ENCODE results near the gene TRIP12. TPM values are rescaled to one million over a fixed set of nuclear protein-coding genes. Genes with fewer than 3 reads are reported as not detected.
A peak's percentile ranks its signal among the peaks of the same experiment; 100 is the strongest.

The TRIP12 gene
- polyA plus RNA-seq, 3 donors, result 22.2 to 56.7 (median 44.0) TPM

DNA sequence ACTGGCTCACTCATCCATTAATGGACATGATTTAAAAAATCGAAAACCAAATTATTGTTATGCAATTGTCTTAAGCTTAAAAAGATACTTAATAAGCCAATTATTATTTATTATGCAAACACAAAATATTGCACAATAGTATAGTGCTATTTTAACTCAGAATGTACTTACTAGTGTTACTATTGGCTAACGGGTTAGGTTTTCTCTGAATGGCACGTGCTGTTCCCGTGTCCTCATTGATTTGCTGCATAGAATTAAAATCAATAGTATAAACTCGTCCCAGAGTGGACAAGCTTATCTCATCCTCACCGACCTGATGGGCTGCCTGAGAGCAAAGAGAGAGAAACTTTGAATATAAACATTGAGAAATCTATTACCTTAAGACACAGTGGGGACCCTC lies 116.2 kb downstream of the TRIP12 start:
- H3K4me1 ChIP-seq (ENCODE audit: control insufficient read depth in 1 of 2, insufficient read depth in 2 of 2, low read length in 2 of 2), result no peaks in the 10 kb centered on the region
- intact Hi-C loops (cut with micrococcal nuclease), result loop anchor here in 1 of 2 donors (10.0 kb wide), 1 partner anchor 1279 kb away; no protein-coding TSS in a partner anchor
- H3K79me2 ChIP-seq (ENCODE audit: insufficient read depth, low read length), result no peaks in the 10 kb centered on the region
- H3K27me3 ChIP-seq (ENCODE audit: control insufficient read depth in 2 of 2, insufficient read depth in 2 of 2, low read length in 2 of 2), result no peaks in the 10 kb centered on the region
- H3K9me3 ChIP-seq (replicated peaks in 1 of 2; ENCODE audit: control insufficient read depth in 1 of 2, insufficient read depth in 1 of 2, low read length in 2 of 2), result no peaks in the 10 kb centered on the region
- H3K36me3 Mint-ChIP-seq, result peaks cover 83 to 89% of the 10 kb centered on the region in 2 donors
- no peak for DNase-seq
- H3K27me3 Mint-ChIP-seq (ENCODE audit: low read depth in 3 of 3), result peaks cover 0 to 1% (median 0%) of the 10 kb centered on the region in 3 donors
- H3K4me3 Mint-ChIP-seq, result no peak overlapping the region
- no peak overlapping the region for H3K27ac ChIP-seq (ENCODE audit: low read depth in 1 of 2, low read length in 2 of 2)
- H3K4me2 ChIP-seq (replicated peaks; ENCODE audit: extremely low read depth, low read length, poor library complexity, severe bottlenecking), result no peak overlapping the region
- peaks cover 97 to 100% of the 10 kb centered on the region in 2 donors for H3K36me3 ChIP-seq (replicated peaks in 1 of 2; ENCODE audit: control insufficient read depth in 1 of 2, insufficient read depth in 2 of 2, low read length in 2 of 2)
- H3K9ac ChIP-seq (ENCODE audit: insufficient read depth, low read length, poor library complexity, severe bottlenecking), result no peak overlapping the region
- no peaks in the 10 kb centered on the region for H3K4me1 Mint-ChIP-seq
- peak overlapping the region in 1 of 7 donors; percentile 9 for H3K27ac Mint-ChIP-seq
- no peak overlapping the region for H3K4me3 ChIP-seq (replicated peaks in 1 of 3; ENCODE audit: low read depth in 2 of 3, low read length in 3 of 3)
- WGBS (ENCODE audit: insufficient coverage), result 80% methylated on average over 1 of the region's 6 CpGs
- no peaks in the 10 kb centered on the region for H3K9me3 Mint-ChIP-seq
- peaks cover 32% of the 10 kb centered on the region for H4K20me1 ChIP-seq (ENCODE audit: insufficient read depth, low read length)
- no peak overlapping the region for H2AFZ ChIP-seq (ENCODE audit: insufficient read depth, low read depth, low read length, poor library complexity, severe bottlenecking)
- no peak for TF ChIP-seq CTCF (IDR thresholded peaks at IDR 0.05)

GRCh38 chr2:229802785-229803184 lies 119.0 kb downstream of the TRIP12 start:
- WGBS (ENCODE audit: insufficient coverage), result no CpG with 5 or more reads among the region's 5 CpGs
- no peaks in the 10 kb centered on the region for H3K4me1 ChIP-seq (ENCODE audit: control insufficient read depth in 1 of 2, insufficient read depth in 2 of 2, low read length in 2 of 2)
- DNase-seq, result no peak
- Mint-ChIP-seq H3K4me1 (no peaks in the 10 kb centered on the region), H3K36me3 (peaks cover 86 to 92% of the 10 kb centered on the region in 2 donors), H3K27ac (no peak overlapping the region), H3K4me3 (no peak overlapping the region), H3K9me3 (no peaks in the 10 kb centered on the region), H3K27me3 (ENCODE audit: low read depth in 3 of 3) (peaks cover 0 to 1% (median 0%) of the 10 kb centered on the region in 3 donors)
- H3K9me3 ChIP-seq (replicated peaks in 1 of 2; ENCODE audit: control insufficient read depth in 1 of 2, insufficient read depth in 1 of 2, low read length in 2 of 2), result no peaks in the 10 kb centered on the region
- no peak overlapping the region for H3K27ac ChIP-seq (ENCODE audit: low read depth in 1 of 2, low read length in 2 of 2)
- H4K20me1 ChIP-seq (ENCODE audit: insufficient read depth, low read length), result peaks cover 27% of the 10 kb centered on the region
- no peak overlapping the region for H3K9ac ChIP-seq (ENCODE audit: insufficient read depth, low read length, poor library complexity, severe bottlenecking)
- H3K36me3 ChIP-seq (replicated peaks in 1 of 2; ENCODE audit: control insufficient read depth in 1 of 2, insufficient read depth in 2 of 2, low read length in 2 of 2), result peaks cover 96 to 100% of the 10 kb centered on the region in 2 donors
- H3K27me3 ChIP-seq (ENCODE audit: control insufficient read depth in 2 of 2, insufficient read depth in 2 of 2, low read length in 2 of 2), result no peaks in the 10 kb centered on the region
- intact Hi-C loops (cut with micrococcal nuclease), result loop anchor here in 1 of 2 donors (10.0 kb wide), 1 partner anchor 1282 kb away; no protein-coding TSS in a partner anchor
- no peak overlapping the region for H3K4me2 ChIP-seq (replicated peaks; ENCODE audit: extremely low read depth, low read length, poor library complexity, severe bottlenecking)
- H3K79me2 ChIP-seq (ENCODE audit: insufficient read depth, low read length), result no peaks in the 10 kb centered on the region
- H3K4me3 ChIP-seq (replicated peaks in 1 of 3; ENCODE audit: low read depth in 2 of 3, low read length in 3 of 3), result no peak overlapping the region
- TF ChIP-seq CTCF (IDR thresholded peaks at IDR 0.05), result no peak
- no peak overlapping the region for H2AFZ ChIP-seq (ENCODE audit: insufficient read depth, low read depth, low read length, poor library complexity, severe bottlenecking)
